HG03469 (cell line): Measurements from ENCODE around the gene RNASE4.
A peak's percentile ranks its signal among the peaks of the same experiment; 100 is the strongest.
"Not testable (repeated sequence)": the region's sequence is repeated elsewhere in the genome, so short reads cannot be mapped to it uniquely, and the experiment has no call there.

Source experiments
- ATAC-seq: cut with Tn5 transposase; IDR thresholded peaks from one replicate; pipeline ENCODE4 v1.9.1; 2021; ENCODE audit warnings: mild to moderate bottlenecking, moderate library complexity, moderate number of reproducible peaks; ENCODE audit not compliant: unreplicated experiment

The RNASE4 gene, protein sequence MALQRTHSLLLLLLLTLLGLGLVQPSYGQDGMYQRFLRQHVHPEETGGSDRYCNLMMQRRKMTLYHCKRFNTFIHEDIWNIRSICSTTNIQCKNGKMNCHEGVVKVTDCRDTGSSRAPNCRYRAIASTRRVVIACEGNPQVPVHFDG

GRCh38 chr14:20683891-20684661, at the start of gene RNASE4:
TSS of gene RNASE4 (plus strand) at chr14:20684560. CDS start at chr14:20699372, 14,812 bp downstream.
- ATAC-seq, result no peak

- no peak for ATAC-seq
Measured at GRCh38 chr14:20641591-20641990, 42.8 kb upstream of the RNASE4 start, which contains the start of gene OR6S1. TSS of gene OR6S1 (minus strand) at chr14:20641691. CDS start at chr14:20641691, 0 bp downstream.

GRCh38 chr14:20642182-20642581, 42.2 kb upstream of the RNASE4 start:
- no peak for ATAC-seq

- not testable (repeated sequence) for ATAC-seq
Measured at GRCh38 chr14:20642755-20643154, 41.6 kb upstream of the RNASE4 start.

GRCh38 chr14:20644520-20644919, 39.8 kb upstream of the RNASE4 start:
- ATAC-seq, result no peak

DNA sequence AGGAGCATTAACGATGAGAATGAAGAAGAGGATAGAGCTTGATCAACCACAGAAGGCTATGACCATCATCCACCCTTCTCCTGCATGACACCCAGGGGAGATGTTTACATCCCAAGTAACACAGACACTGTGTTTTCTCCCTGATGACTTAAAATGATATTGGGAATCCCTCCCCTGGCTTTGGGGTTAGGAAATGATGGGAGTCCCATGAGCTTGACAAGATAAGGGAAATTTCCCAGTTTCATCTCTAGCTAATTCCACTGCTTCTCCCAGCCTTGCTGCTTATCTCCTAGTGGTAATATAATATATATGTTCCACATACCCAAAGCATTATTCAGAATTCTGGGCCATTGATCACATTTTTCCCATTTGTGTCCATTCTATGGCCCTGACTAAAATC, 38.9 kb upstream of the RNASE4 start:
- ATAC-seq, result no peak

DNA sequence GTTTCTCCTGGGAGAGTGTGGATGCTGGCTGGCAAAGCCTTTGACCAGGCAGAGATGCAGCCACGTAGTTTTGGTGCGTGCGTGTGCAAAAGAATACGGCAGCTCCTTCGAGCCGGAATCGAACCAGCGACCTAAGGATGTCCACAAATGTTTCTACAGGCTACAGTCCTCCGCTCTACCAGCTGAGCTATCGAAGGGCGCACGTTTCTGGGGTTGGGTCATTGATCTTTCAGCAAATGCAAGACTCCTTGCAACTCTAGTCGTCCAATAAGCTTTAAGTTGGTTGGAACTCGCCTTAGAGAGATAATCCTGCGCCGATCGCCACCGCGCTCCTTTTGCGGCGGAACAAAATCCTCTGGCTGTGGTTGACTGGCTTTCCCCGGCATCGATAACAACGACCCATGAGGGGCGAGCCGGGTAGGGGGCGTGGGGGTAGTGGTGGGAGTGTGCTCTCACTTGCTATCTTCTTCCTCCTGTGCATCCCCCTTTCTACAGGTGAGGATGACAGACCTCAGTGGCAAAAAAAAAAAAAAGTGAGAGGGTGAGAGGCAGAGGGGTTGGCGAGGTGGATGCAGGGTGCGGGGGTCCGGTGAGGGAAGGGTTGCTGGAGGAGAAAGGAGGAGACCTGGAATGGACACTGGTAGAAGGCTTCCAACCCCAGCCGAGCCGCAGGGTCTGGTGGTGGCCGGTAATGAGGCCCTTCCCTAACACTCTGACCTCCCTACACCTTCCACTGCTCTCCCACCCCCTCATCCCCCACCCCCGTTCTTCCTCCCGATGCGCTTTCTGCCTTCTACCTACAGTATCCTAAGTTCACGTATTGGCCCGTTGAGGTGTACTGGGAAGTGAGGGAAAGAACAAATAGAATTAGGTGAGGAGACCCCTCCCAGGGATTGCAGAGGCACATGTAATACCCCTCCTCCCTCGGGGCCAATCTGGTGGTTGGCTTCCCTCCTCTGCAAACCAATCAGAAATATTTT, 31.1 kb upstream of the RNASE4 start:
- ATAC-seq, result no peak

DNA sequence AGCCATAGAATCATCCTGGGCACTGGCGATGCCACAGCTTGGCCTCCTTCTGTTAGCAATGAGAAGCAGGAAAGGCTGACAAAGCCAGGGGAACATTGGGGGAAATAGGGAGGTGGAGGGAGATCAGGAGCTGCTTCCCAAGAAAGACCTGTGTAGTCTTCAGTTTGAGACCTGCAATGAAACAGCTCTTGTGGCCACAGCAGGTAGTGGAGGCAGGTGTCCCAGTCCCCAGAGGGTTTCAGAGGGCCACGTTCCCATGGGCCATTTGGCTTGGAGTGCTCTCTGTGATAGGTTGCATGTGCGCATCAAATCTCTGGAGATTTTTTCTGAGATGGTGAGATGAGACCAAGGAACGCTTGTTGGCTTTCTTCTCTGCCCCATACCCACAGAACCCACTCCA, 28.5 kb upstream of the RNASE4 start:
- ATAC-seq, result no peak

DNA sequence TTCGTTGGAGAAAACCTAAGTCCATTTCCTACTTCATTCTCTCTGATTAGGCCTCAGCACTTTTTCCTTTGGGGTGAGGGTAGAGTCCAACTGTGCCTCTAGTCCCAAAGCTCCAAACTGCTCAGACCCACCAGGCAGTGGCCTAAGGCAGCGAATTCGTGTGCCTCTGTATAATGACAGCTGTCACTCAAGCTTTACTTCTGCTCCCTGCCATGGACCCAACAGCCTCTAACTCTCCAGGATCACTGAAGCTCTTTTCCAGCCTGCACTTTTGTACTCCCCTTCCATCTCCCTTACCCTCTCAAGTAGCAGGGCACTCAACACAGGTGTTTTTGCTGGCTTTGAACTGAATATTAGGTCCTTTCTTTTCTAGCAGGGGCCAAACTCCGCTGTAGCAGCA, 28.1 kb upstream of the RNASE4 start:
- ATAC-seq, result no peak

- ATAC-seq, result no peak
Measured at GRCh38 chr14:20657216-20658211, 26.8 kb upstream of the RNASE4 start.

- ATAC-seq, result no peak
Measured at GRCh38 chr14:20658246-20658645, 26.1 kb upstream of the RNASE4 start.

- no peak for ATAC-seq
Measured at GRCh38 chr14:20659336-20659735, 25.0 kb upstream of the RNASE4 start.

- no peak for ATAC-seq
Measured at GRCh38 chr14:20659813-20660395, 24.5 kb upstream of the RNASE4 start.

- no peak for ATAC-seq
Measured at GRCh38 chr14:20661197-20661596, 23.2 kb upstream of the RNASE4 start.

DNA sequence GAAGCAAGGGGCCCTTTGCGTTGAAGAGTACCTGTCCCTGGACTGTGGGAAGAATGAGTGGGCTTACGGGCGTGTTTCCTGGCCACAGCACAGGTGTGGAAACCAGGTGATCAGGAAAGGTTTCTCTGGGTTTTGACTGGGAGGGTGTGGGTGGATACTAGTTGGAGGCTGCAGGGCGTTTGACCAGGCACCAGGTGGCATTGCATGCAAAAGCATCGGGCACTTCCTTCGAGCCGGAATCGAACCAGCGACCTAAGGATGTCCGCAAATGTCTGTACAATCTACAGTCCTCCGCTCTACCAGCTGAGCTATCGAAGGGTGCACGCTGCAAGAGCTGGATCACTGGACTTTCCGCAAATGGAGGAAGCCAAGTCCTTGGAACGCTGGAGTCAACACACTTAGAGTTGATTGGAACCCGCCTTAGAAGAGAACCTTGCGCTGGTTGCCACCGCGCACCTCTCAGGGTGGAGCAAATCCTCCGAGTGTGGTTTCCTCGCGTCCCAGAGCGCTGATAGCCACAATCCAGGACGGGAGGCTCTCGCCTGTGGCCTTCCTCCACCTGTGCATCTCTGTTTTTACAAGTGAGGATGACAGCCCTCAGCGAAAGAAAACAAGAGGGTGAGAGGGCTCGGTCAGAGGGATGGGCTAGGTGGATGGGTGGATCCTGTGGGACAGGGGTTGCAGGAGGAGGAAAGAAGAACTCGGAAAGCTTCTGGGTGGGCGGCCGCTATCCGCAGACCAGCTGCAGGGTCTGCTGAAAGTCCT, 21.2 kb upstream of the RNASE4 start:
- ATAC-seq, result peak; percentile 51

- ATAC-seq, result not testable (repeated sequence)
Measured at GRCh38 chr14:20666400-20666961, 17.9 kb upstream of the RNASE4 start.

- ATAC-seq, result peak; percentile 70
Measured at GRCh38 chr14:20667957-20668356, 16.4 kb upstream of the RNASE4 start.

DNA sequence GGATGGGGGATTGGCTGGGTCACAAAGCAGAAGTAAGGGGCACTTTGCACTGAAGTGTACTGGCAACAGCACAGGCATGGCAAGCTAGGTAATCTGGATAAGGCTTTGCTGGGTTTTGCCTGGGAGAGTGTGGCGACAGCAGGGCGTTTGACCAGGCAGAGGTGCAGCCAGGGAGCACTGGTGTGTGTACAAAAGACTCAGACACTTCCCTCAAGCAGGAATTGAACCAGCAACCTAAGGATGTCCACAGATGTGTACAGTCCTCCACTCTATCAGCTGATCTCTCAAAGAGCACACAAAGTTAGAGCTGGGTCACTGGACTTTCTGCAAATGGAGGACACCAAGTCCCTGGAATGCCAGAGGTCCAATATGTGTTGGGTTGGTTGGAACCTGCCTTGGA, 15.4 kb upstream of the RNASE4 start:
- no peak for ATAC-seq
